Medulla oblongata (tissue), 1 donor: ENCODE results near the gene WSCD1.

Experiments used
- DNase-seq: peaks from one replicate; pipeline ENCODE4 v3.0.0-alpha.2; 2015; ENCODE audit errors: extremely low spot score

The WSCD1 gene

GRCh38 chr17:6107791-6108190 is 37.6 kb downstream of the WSCD1 start:
- DNase-seq, result no peak

- no peak for DNase-seq
Observed at GRCh38 chr17:6108382-6108781, 38.2 kb downstream of the WSCD1 start.

- DNase-seq, result no peak
Observed at GRCh38 chr17:6108987-6109386, 38.8 kb downstream of the WSCD1 start.

- no peak for DNase-seq
Observed at GRCh38 chr17:6109536-6109935, 39.4 kb downstream of the WSCD1 start.

GRCh38 chr17:6110088-6110487 is 39.9 kb downstream of the WSCD1 start:
- no peak for DNase-seq

GRCh38 chr17:6110592-6110991 is 40.4 kb downstream of the WSCD1 start:
- no peak for DNase-seq

- no peak for DNase-seq
Observed at GRCh38 chr17:6120351-6120750, 50.2 kb downstream of the WSCD1 start.

GRCh38 chr17:6124856-6125255 is 54.7 kb downstream of the WSCD1 start:
- no peak for DNase-seq

- DNase-seq, result no peak
Observed at GRCh38 chr17:6126768-6127167, 56.6 kb downstream of the WSCD1 start.

- no peak for DNase-seq
Observed at GRCh38 chr17:6134721-6135120, 64.5 kb downstream of the WSCD1 start.

- no peak for DNase-seq
Observed at GRCh38 chr17:6135236-6135635, 65.1 kb downstream of the WSCD1 start.

- DNase-seq, result no peak
Observed at GRCh38 chr17:6135996-6136395, 65.8 kb downstream of the WSCD1 start.

- DNase-seq, result no peak
Observed at GRCh38 chr17:6137716-6138502, 67.7 kb downstream of the WSCD1 start.

- no peak for DNase-seq
Observed at GRCh38 chr17:6138761-6139446, 68.7 kb downstream of the WSCD1 start.

- no peak for DNase-seq
Observed at GRCh38 chr17:6139447-6139832, 69.3 kb downstream of the WSCD1 start.

- DNase-seq, result no peak
Observed at GRCh38 chr17:6140188-6140587, 70.0 kb downstream of the WSCD1 start.

GRCh38 chr17:6140728-6141330 is 70.7 kb downstream of the WSCD1 start:
- no peak for DNase-seq

- no peak for DNase-seq
Observed at GRCh38 chr17:6142701-6143100, 72.5 kb downstream of the WSCD1 start.

GRCh38 chr17:6145946-6146345 is 75.8 kb downstream of the WSCD1 start:
- DNase-seq, result no peak

- no peak for DNase-seq
Observed at GRCh38 chr17:6147042-6147441, 76.9 kb downstream of the WSCD1 start.

- peak; percentile 55 for DNase-seq
Observed at GRCh38 chr17:6153375-6153774, 83.2 kb downstream of the WSCD1 start.

GRCh38 chr17:6157716-6158115 is 87.5 kb downstream of the WSCD1 start:
- DNase-seq, result no peak
